SK-N-SH treated with all-trans-retinoic acid at 6 μM for 48 hours (cell line): Measurements from ENCODE around the gene THAP11.
A peak's percentile ranks its signal among the peaks of the same experiment; 100 is the strongest.

Experiments
- ATAC-seq: fragments of 200-7000 bp; cut with Tn5 transposase; 3 replicates; pipeline ENCODE4 v1.9.1; 2020; ENCODE audit warnings: mild to moderate bottlenecking, moderate library complexity
- ARNTL ChIP-seq: fragments of 450-650 bp; formaldehyde crosslinking; IDR thresholded peaks from 2 replicates; pipeline ENCODE4 v1.5.0; 2020; ENCODE audit warnings: low read depth, mild to moderate bottlenecking, moderate library complexity, borderline replicate concordance
- BACH2 ChIP-seq: fragments of 250-450 bp; sonication (Bioruptor Pico); IDR thresholded peaks from 2 replicates; pipeline ENCODE4 v1.9.0; 2021; ENCODE audit warnings: mild to moderate bottlenecking, borderline replicate concordance
- CREB5 ChIP-seq: fragments of 250-450 bp; sonication (Bioruptor Pico); IDR thresholded peaks from 2 replicates; pipeline ENCODE4 v1.5.1; 2020; ENCODE audit warnings: low read depth, mild to moderate bottlenecking, moderate library complexity
- CSDC2 ChIP-seq: fragments of 250-450 bp; sonication (Bioruptor Pico); IDR thresholded peaks from 2 replicates; pipeline ENCODE4 v1.5.0; 2020; ENCODE audit warnings: mild to moderate bottlenecking, moderate library complexity
- CSRNP3 ChIP-seq: fragments of 250-450 bp; sonication (Bioruptor Pico); IDR thresholded peaks from 2 replicates; pipeline ENCODE4 v1.5.1; 2021; ENCODE audit warnings: mild to moderate bottlenecking, moderate library complexity
- ESRRG ChIP-seq: fragments of 250-450 bp; sonication (Bioruptor Pico); IDR thresholded peaks from 2 replicates; pipeline ENCODE4 v1.6.1; 2021; ENCODE audit warnings: mild to moderate bottlenecking
- GLIS3 ChIP-seq: fragments of 250-450 bp; sonication (Bioruptor Pico); IDR thresholded peaks from 2 replicates; pipeline ENCODE4 v1.5.0; 2020; ENCODE audit warnings: mild to moderate bottlenecking, moderate library complexity
- OSR1 ChIP-seq: fragments of 250-450 bp; sonication (Bioruptor Pico); IDR thresholded peaks from 2 replicates; pipeline ENCODE4 v1.8.0; 2022; ENCODE audit warnings: moderate library complexity, mild to moderate bottlenecking, inconsistent platforms
- POU6F1 ChIP-seq: fragments of 250-450 bp; sonication (Bioruptor Pico); IDR thresholded peaks from 2 replicates; pipeline ENCODE4 v1.8.0; 2021; ENCODE audit warnings: low read depth, mild to moderate bottlenecking, moderate library complexity, borderline replicate concordance
- RARB ChIP-seq: fragments of 250-450 bp; sonication (Bioruptor Pico); IDR thresholded peaks from 2 replicates; pipeline ENCODE4 v1.8.0; 2021; ENCODE audit warnings: mild to moderate bottlenecking, moderate library complexity
- TOX ChIP-seq: fragments of 250-450 bp; sonication (Bioruptor Pico); IDR thresholded peaks from 2 replicates; pipeline ENCODE4 v1.8.0; 2021; ENCODE audit warnings: mild to moderate bottlenecking, moderate library complexity, borderline replicate concordance
- ZFP3 ChIP-seq: fragments of 250-450 bp; sonication (Bioruptor Pico); IDR thresholded peaks from 2 replicates; pipeline ENCODE4 v1.5.0; 2020; ENCODE audit warnings: mild to moderate bottlenecking, moderate library complexity
- ZNF565 ChIP-seq: fragments of 450-650 bp; formaldehyde crosslinking; conservative IDR thresholded peaks from 2 replicates; pipeline ENCODE4 v1.5.0; 2020; ENCODE audit warnings: low read depth, mild to moderate bottlenecking, moderate library complexity
- ZNF70 ChIP-seq: fragments of 450-650 bp; formaldehyde crosslinking; IDR thresholded peaks from 2 replicates; pipeline ENCODE4 v1.5.0; 2020; ENCODE audit warnings: mild to moderate bottlenecking, moderate library complexity
- ZNF8 ChIP-seq: fragments of 450-650 bp; formaldehyde crosslinking; IDR thresholded peaks from 2 replicates; pipeline ENCODE4 v1.5.0; 2020; ENCODE audit warnings: mild to moderate bottlenecking, moderate library complexity
- TF ChIP-seq, protein P1 (sequence below): fragments of 250-450 bp; sonication (Bioruptor Pico); IDR thresholded peaks from 2 replicates; pipeline ENCODE4 v1.5.0; 2020; ENCODE audit warnings: mild to moderate bottlenecking, moderate library complexity

The THAP11 gene

GRCh38 chr16:67837811-67838210 lies 4.3 kb upstream of the THAP11 start (continued):
- TF ChIP-seq, protein P1, sequence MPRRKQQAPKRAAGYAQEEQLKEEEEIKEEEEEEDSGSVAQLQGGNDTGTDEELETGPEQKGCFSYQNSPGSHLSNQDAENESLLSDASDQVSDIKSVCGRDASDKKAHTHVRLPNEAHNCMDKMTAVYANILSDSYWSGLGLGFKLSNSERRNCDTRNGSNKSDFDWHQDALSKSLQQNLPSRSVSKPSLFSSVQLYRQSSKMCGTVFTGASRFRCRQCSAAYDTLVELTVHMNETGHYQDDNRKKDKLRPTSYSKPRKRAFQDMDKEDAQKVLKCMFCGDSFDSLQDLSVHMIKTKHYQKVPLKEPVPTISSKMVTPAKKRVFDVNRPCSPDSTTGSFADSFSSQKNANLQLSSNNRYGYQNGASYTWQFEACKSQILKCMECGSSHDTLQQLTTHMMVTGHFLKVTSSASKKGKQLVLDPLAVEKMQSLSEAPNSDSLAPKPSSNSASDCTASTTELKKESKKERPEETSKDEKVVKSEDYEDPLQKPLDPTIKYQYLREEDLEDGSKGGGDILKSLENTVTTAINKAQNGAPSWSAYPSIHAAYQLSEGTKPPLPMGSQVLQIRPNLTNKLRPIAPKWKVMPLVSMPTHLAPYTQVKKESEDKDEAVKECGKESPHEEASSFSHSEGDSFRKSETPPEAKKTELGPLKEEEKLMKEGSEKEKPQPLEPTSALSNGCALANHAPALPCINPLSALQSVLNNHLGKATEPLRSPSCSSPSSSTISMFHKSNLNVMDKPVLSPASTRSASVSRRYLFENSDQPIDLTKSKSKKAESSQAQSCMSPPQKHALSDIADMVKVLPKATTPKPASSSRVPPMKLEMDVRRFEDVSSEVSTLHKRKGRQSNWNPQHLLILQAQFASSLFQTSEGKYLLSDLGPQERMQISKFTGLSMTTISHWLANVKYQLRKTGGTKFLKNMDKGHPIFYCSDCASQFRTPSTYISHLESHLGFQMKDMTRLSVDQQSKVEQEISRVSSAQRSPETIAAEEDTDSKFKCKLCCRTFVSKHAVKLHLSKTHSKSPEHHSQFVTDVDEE, result no peak
- no peak for TF ChIP-seq ZNF70
- no peak for TF ChIP-seq GLIS3 (CRISPR knock-in tag)

GRCh38 chr16:67841198-67841815 lies 813 bp upstream of the THAP11 start:
- no peak for ATAC-seq
- TF ChIP-seq ARNTL (CRISPR knock-in tag), result no peak
- no peak for TF ChIP-seq RARB (CRISPR knock-in tag)
- TF ChIP-seq GLIS3 (CRISPR knock-in tag), result no peak
- TF ChIP-seq ESRRG (CRISPR knock-in tag), result no peak
- TF ChIP-seq, protein P1, result no peak
- TF ChIP-seq ZNF565 (CRISPR knock-in tag), result no peak
- TF ChIP-seq BACH2 (CRISPR knock-in tag), result no peak
- TF ChIP-seq CREB5, result no peak
- TF ChIP-seq ZNF70, result no peak
- no peak for TF ChIP-seq TOX (CRISPR knock-in tag)
- no peak for TF ChIP-seq ZNF8 (CRISPR knock-in tag)
- no peak for TF ChIP-seq CSRNP3
- no peak for TF ChIP-seq POU6F1 (CRISPR knock-in tag)
- TF ChIP-seq OSR1, result no peak

DNA sequence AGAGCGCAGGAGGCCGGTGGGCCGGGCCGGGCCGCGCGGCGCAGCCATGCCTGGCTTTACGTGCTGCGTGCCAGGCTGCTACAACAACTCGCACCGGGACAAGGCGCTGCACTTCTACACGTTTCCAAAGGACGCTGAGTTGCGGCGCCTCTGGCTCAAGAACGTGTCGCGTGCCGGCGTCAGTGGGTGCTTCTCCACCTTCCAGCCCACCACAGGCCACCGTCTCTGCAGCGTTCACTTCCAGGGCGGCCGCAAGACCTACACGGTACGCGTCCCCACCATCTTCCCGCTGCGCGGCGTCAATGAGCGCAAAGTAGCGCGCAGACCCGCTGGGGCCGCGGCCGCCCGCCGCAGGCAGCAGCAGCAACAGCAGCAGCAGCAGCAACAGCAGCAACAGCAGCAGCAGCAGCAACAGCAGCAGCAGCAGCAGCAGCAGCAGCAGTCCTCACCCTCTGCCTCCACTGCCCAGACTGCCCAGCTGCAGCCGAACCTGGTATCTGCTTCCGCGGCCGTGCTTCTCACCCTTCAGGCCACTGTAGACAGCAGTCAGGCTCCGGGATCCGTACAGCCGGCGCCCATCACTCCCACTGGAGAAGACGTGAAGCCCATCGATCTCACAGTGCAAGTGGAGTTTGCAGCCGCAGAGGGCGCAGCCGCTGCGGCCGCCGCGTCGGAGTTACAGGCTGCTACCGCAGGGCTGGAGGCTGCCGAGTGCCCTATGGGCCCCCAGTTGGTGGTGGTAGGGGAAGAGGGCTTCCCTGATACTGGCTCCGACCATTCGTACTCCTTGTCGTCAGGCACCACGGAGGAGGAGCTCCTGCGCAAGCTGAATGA lies 606 bp downstream of the THAP11 start:
- peak; percentile 12 for ATAC-seq
- no peak for TF ChIP-seq CREB5
- TF ChIP-seq ZFP3 (CRISPR knock-in tag), result no peak
- TF ChIP-seq ESRRG (CRISPR knock-in tag), result no peak
- TF ChIP-seq CSDC2, result no peak
